Gastrocnemius medialis (tissue), 4 donors: ENCODE measurements around the gene TMEM74B. TPM values are rescaled to one million over a fixed set of nuclear protein-coding genes. Genes with fewer than 3 reads are reported as not detected.

Source experiments
- ATAC-seq, 2 donors: fragments of 150-250 bp; one replicate each; pipeline ENCODE4 v1.9.1; 2016
- DNase-seq, 2 donors: peaks; one replicate each; pipeline ENCODE4 v3.0.0-alpha.2; 2019
- H3K27ac ChIP-seq, 4 donors: fragments of 200-600 bp; sonication (generic); 1 replicate in 1 of 4; 2 replicates in 3 of 4; pipeline ENCODE4 v1.5.1; 2016 to 2018; ENCODE audit warnings: mild to moderate bottlenecking in 2 of 4, moderate library complexity in 1 of 4
- H3K27me3 ChIP-seq, 3 donors: fragments of 200-600 bp; sonication (generic) in 2 of 3; 1 replicate in 1 of 3; 2 replicates in 2 of 3; pipeline versions ENCODE4 v1.5.1 to v1.6.0; 2016 to 2019; ENCODE audit warnings: mild to moderate bottlenecking in 1 of 3, moderate library complexity in 1 of 3
- H3K36me3 ChIP-seq, 2 donors: fragments of 200-600 bp; sonication (generic) in 1 of 2; one replicate each; pipeline ENCODE4 v1.5.1; 2017 to 2018
- H3K4me1 ChIP-seq, 2 donors: fragments of 200-600 bp; sonication (generic) in 1 of 2; one replicate each; pipeline ENCODE4 v1.5.1; 2016 to 2017; ENCODE audit warnings: mild to moderate bottlenecking in 2 of 2
- H3K4me3 ChIP-seq, 4 donors: fragments of 200-600 bp; sonication (generic) in 3 of 4; 1 replicate in 1 of 4; 2 replicates in 3 of 4; pipeline ENCODE4 v1.5.1; 2016 to 2019; ENCODE audit warnings: mild to moderate bottlenecking in 2 of 4
- H3K9me3 ChIP-seq, 3 donors: fragments of 200-600 bp; sonication (generic) in 2 of 3; 1 replicate in 1 of 3; 2 replicates in 2 of 3; pipeline ENCODE4 v1.5.1; 2016 to 2019
- POLR2A ChIP-seq, 2 donors: fragments of 450-650 bp; IDR thresholded peaks; one replicate each; pipeline ENCODE4 v1.6.1; 2017; ENCODE audit warnings: antibody characterized with exemption in 2 of 2, mild to moderate bottlenecking in 2 of 2, moderate library complexity in 2 of 2
- in situ Hi-C, 4 donors: fragments of 200-750 bp; cut with MboI; loops; one replicate each; pipeline versions ENCODE4 v1.15.0 to v1.8.0; 2017; ENCODE audit warnings: low sequenced_read_pairs in 4 of 4
- intact Hi-C: fragments of 100-400 bp; cut with DNase I; formaldehyde crosslinking; loops from one replicate; pipeline ENCODE4 v1.15.1; 2023; ENCODE audit warnings: low total_unique reads
- total RNA-seq, 4 donors: library from RNA; depleted of rRNA; stranded (reverse); fragments of >200 nt; gene quantifications; one replicate each; pipeline versions ENCODE4 v1.1.0 to v1.2.3, GENCODE V29; 2016
- TF ChIP-seq, protein P1 (sequence below), 5 experiments: fragments of 450-650 bp in 3 of 5; fragments of 200-600 bp in 2 of 5; sonication (generic) in 2 of 5; IDR thresholded peaks in 4 of 5; conservative IDR thresholded peaks in 1 of 5; 1 replicate in 4 of 5; 2 replicates in 1 of 5; pipeline ENCODE4 v1.5.1; 2016 to 2019; ENCODE audit warnings: antibody characterized with exemption in 5 of 5, mild to moderate bottlenecking in 3 of 5, moderate library complexity in 3 of 5

Gene TMEM74B
- total RNA-seq, 4 donors from 2014 or later: 0.42 to 0.82 TPM; not detected in 2

DNA sequence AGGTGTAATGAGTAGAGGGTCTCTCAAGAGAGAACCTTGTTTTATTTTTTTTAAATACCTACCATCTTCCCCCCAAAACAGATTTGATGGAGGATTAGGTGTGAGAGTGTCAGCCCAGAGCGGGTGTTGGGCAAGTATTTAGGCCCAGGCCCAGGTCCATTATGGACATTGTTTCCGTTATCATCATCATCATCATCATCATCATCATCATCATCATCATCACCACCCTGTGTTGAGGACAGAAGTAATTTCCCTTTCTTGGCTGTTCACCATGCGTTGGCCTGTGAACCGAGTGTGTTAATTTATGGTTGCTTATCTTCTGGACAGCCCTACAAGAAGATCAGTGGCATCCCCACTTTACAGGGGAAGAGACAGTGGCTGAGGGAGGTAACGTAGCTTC, 37.8 kb downstream of the TMEM74B start:
- TF ChIP-seq, protein P1, sequence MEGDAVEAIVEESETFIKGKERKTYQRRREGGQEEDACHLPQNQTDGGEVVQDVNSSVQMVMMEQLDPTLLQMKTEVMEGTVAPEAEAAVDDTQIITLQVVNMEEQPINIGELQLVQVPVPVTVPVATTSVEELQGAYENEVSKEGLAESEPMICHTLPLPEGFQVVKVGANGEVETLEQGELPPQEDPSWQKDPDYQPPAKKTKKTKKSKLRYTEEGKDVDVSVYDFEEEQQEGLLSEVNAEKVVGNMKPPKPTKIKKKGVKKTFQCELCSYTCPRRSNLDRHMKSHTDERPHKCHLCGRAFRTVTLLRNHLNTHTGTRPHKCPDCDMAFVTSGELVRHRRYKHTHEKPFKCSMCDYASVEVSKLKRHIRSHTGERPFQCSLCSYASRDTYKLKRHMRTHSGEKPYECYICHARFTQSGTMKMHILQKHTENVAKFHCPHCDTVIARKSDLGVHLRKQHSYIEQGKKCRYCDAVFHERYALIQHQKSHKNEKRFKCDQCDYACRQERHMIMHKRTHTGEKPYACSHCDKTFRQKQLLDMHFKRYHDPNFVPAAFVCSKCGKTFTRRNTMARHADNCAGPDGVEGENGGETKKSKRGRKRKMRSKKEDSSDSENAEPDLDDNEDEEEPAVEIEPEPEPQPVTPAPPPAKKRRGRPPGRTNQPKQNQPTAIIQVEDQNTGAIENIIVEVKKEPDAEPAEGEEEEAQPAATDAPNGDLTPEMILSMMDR (IDR thresholded peaks at IDR 0.05 in 4 of 5, conservative IDR thresholded peaks at IDR 0.05 in 1 of 5): no peak
- TF ChIP-seq POLR2A (IDR thresholded peaks at IDR 0.05): no peak
- no peaks in the 10 kb centered on the region for H3K9me3 ChIP-seq
- peaks cover 0 to 3% of the 10 kb centered on the region in 2 donors for H3K4me1 ChIP-seq
- H3K36me3 ChIP-seq: peaks cover 0 to 11% of the 10 kb centered on the region in 2 donors
- in situ Hi-C loops (loop anchor here in 3 of 4 donors (25.0 kb wide), 1 partner anchor 315 kb away; the partner anchor contains the start of gene NSFL1C (in 3 of the 3)), intact Hi-C loops (no loop called here)
- no peak overlapping the region for H3K27ac ChIP-seq
- DNase-seq: no peak
- H3K4me3 ChIP-seq: no peak overlapping the region
- no peak for ATAC-seq
- no peaks in the 10 kb centered on the region for H3K27me3 ChIP-seq

GRCh38 chr20:1144401-1145172, 40.2 kb downstream of the TMEM74B start:
- H3K9me3 ChIP-seq: no peaks in the 10 kb centered on the region
- no peak for ATAC-seq
- H3K4me3 ChIP-seq: no peak overlapping the region
- DNase-seq: no peak
- in situ Hi-C loops: loop anchor here in 3 of 4 donors (25.0 kb wide), 1 partner anchor 318 kb away; the partner anchor contains the start of gene NSFL1C (in 3 of the 3)
- H3K4me1 ChIP-seq: no peaks in the 10 kb centered on the region
- TF ChIP-seq, protein P1 (IDR thresholded peaks at IDR 0.05 in 4 of 5, conservative IDR thresholded peaks at IDR 0.05 in 1 of 5): no peak
- no peak for TF ChIP-seq POLR2A (IDR thresholded peaks at IDR 0.05)
- peaks cover 0 to 22% of the 10 kb centered on the region in 2 donors for H3K36me3 ChIP-seq
- intact Hi-C loops: no loop called here
- H3K27ac ChIP-seq: no peak overlapping the region
- H3K27me3 ChIP-seq: no peaks in the 10 kb centered on the region

DNA sequence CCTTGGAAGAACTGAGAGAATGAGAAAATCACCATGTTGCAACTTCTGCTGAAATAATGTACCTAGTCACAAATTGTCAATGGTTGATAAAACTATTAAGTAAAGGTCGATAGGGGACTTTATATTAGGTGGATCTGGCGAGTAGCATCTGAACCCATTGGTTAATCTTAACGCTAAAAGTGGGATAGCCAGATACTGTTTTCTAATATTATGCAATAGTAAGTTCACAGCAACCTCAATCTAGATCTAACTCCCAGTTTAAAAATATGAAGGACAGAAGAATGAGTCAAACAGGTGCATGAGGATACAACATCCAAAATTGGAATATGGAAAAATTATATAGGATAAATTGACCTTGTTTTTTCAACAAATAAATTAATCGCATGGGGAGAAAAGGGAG, 47.5 kb downstream of the TMEM74B start:
- ATAC-seq (no peak), DNase-seq (no peak)
- H3K27ac ChIP-seq: no peak overlapping the region
- TF ChIP-seq, protein P1 (IDR thresholded peaks at IDR 0.05 in 4 of 5, conservative IDR thresholded peaks at IDR 0.05 in 1 of 5): no peak
- no peak for TF ChIP-seq POLR2A (IDR thresholded peaks at IDR 0.05)
- intact Hi-C loops (no loop called here), in situ Hi-C loops (loop anchor here in 3 of 4 donors (25.0 kb wide), 1 partner anchor 325 kb away; the partner anchor contains the start of gene NSFL1C (in 3 of the 3))
- H3K4me1 ChIP-seq: no peaks in the 10 kb centered on the region
- H3K9me3 ChIP-seq: no peaks in the 10 kb centered on the region
- H3K4me3 ChIP-seq: no peak overlapping the region
- no peaks in the 10 kb centered on the region for H3K27me3 ChIP-seq
- H3K36me3 ChIP-seq: peaks cover 4 to 73% of the 10 kb centered on the region in 2 donors

GRCh38 chr20:1134836-1135235, 49.9 kb downstream of the TMEM74B start:
- DNase-seq (no peak), ATAC-seq (no peak)
- in situ Hi-C loops (loop anchor here in 3 of 4 donors (25.0 kb wide), 1 partner anchor 327 kb away; the partner anchor contains the start of gene NSFL1C (in 3 of the 3)), intact Hi-C loops (no loop called here)
- Histone ChIP-seq H3K27me3 (no peaks in the 10 kb centered on the region), H3K9me3 (no peaks in the 10 kb centered on the region), H3K36me3 (peaks cover 4 to 82% of the 10 kb centered on the region in 2 donors), H3K4me1 (no peaks in the 10 kb centered on the region), H3K4me3 (no peak overlapping the region), H3K27ac (no peak overlapping the region)
- TF ChIP-seq, protein P1 (IDR thresholded peaks at IDR 0.05 in 4 of 5, conservative IDR thresholded peaks at IDR 0.05 in 1 of 5): no peak
- no peak for TF ChIP-seq POLR2A (IDR thresholded peaks at IDR 0.05)
